H1 (cell line): ENCODE measurements around the gene EPB41L5. TPM values are rescaled to one million over a fixed set of nuclear protein-coding genes. Genes with fewer than 3 reads are reported as not detected.

Source experiments
- CTCF ChIA-PET: fragments of 300-600 bp; sonication (Branson Sonifier 250); formaldehyde crosslinking; loops from one replicate; lab custom pipeline; 2021; ENCODE audit not compliant: partially characterized antibody; lab: Charles Lee
- POLR2A ChIA-PET: fragments of 300-600 bp; sonication (Branson Sonifier 250); formaldehyde crosslinking; loops from one replicate; lab custom pipeline; 2021; ENCODE audit warnings: inconsistent platforms; ENCODE audit not compliant: partially characterized antibody; lab: Charles Lee
- DNase-seq, 2 experiments: peaks; one replicate each; pipeline versions ENCODE4 v3.0.0 to v3.0.0-alpha.2; 2010 to 2022; ENCODE audit warnings: low spot score in 2 of 2, low read depth in 1 of 2, mixed read lengths in 1 of 2
- FAIRE-seq: peaks from 2 replicates; lab custom pipeline; 2011; peaks lifted over from hg19 to GRCh38; lab: Jason Lieb, UNC
- H2AFZ ChIP-seq: 2 replicates; pipeline ENCODE4 v1.8.1; 2012; ENCODE audit warnings: low read length, inconsistent platforms
- H2AK5ac ChIP-seq: 2 replicates; pipeline ENCODE4 v1.6.1; 2013; ENCODE audit warnings: low read depth, low read length
- H2BK120ac ChIP-seq: replicated peaks from 2 replicates; pipeline ENCODE3; 2013; ENCODE audit warnings: low read depth, low read length, inconsistent platforms
- H2BK12ac ChIP-seq: 2 replicates; pipeline ENCODE4 v1.6.1; 2013; ENCODE audit warnings: low read depth, low read length
- H2BK15ac ChIP-seq: 2 replicates; pipeline ENCODE4 v1.6.1; 2013; ENCODE audit warnings: low read length
- H2BK20ac ChIP-seq: 2 replicates; pipeline ENCODE4 v1.6.1; 2013; ENCODE audit warnings: low read length
- H2BK5ac ChIP-seq: 2 replicates; pipeline ENCODE4 v1.6.1; 2013; ENCODE audit warnings: low read depth, low read length
- H3K14ac ChIP-seq: 2 replicates; pipeline ENCODE4 v1.6.1; 2013; ENCODE audit warnings: inconsistent platforms; ENCODE audit not compliant: insufficient read length
- H3K18ac ChIP-seq: 2 replicates; pipeline ENCODE4 v1.6.1; 2013; ENCODE audit warnings: low read length; ENCODE audit errors: extremely low read depth
- H3K23ac ChIP-seq: 2 replicates; pipeline ENCODE4 v1.6.1; 2013; ENCODE audit warnings: inconsistent platforms; ENCODE audit not compliant: insufficient read length
- H3K23me2 ChIP-seq: 2 replicates; pipeline ENCODE4 v1.6.1; 2013; ENCODE audit warnings: low read depth, low read length
- H3K27ac ChIP-seq: 2 replicates; pipeline ENCODE4 v1.6.1; 2011; ENCODE audit warnings: low read depth, low read length, inconsistent platforms
- H3K27me3 ChIP-seq, 4 experiments: replicated peaks in 1 of 4; 1 replicate in 1 of 4; 2 replicates in 3 of 4; pipeline versions ENCODE4 v1.6.1 to v1.8.1; 2011 to 2013; ENCODE audit warnings: low read length in 3 of 4, mild to moderate bottlenecking in 3 of 4, inconsistent platforms in 2 of 4, mixed read lengths in 2 of 4, moderate library complexity in 1 of 4; ENCODE audit not compliant: control insufficient read depth in 3 of 4, insufficient read depth in 3 of 4; ENCODE audit errors: extremely low read depth in 1 of 4
- H3K36me3 ChIP-seq, 4 experiments: 2 replicates each; pipeline versions ENCODE4 v1.6.1 to v1.8.1; 2011 to 2013; ENCODE audit warnings: mild to moderate bottlenecking in 4 of 4, low read length in 3 of 4, moderate library complexity in 2 of 4, control low read depth in 1 of 4, inconsistent platforms in 1 of 4; ENCODE audit not compliant: insufficient read depth in 4 of 4, control insufficient read depth in 2 of 4
- H3K4ac ChIP-seq: replicated peaks from 2 replicates; pipeline ENCODE3; 2013; ENCODE audit warnings: low read length, low read depth, mixed read lengths, inconsistent platforms; ENCODE audit not compliant: insufficient read length
- H3K4me1 ChIP-seq, 4 experiments: replicated peaks in 1 of 4; 1 replicate in 1 of 4; 2 replicates in 3 of 4; pipeline versions ENCODE4 v1.6.1 to v1.8.1; 2011 to 2013; ENCODE audit warnings: low read length in 3 of 4, inconsistent platforms in 2 of 4, mixed read lengths in 1 of 4; ENCODE audit not compliant: insufficient read depth in 4 of 4, control insufficient read depth in 3 of 4
- H3K4me2 ChIP-seq, 2 experiments: 2 replicates each; pipeline versions ENCODE4 v1.6.1 to v1.8.1; 2011 to 2013; ENCODE audit warnings: low read depth in 2 of 2, low read length in 2 of 2, control low read depth in 1 of 2, inconsistent platforms in 1 of 2, mild to moderate bottlenecking in 1 of 2; ENCODE audit not compliant: insufficient read depth in 1 of 2
- H3K4me3 ChIP-seq, 4 experiments: fragments of 200-600, 300-600 bp in 1 of 4; sonication (generic), shearing (Covaris generic), sonication (Bioruptor Twin) in 1 of 4; 2 replicates each; pipeline versions ENCODE4 v1.5.1 to v1.8.1; 2011 to 2016; ENCODE audit warnings: low read length in 4 of 4, low read depth in 3 of 4, control low read depth in 2 of 4, inconsistent platforms in 2 of 4, mild to moderate bottlenecking in 2 of 4, mixed read lengths in 1 of 4, moderate library complexity in 1 of 4; ENCODE audit not compliant: insufficient read depth in 2 of 4; ENCODE audit errors: extremely low read depth in 1 of 4
- H3K56ac ChIP-seq: replicated peaks from 2 replicates; pipeline ENCODE3; 2013; ENCODE audit warnings: low read depth, mild to moderate bottlenecking, mixed read lengths, low read length, inconsistent platforms; ENCODE audit not compliant: insufficient read length
- H3K79me1 ChIP-seq: 2 replicates; pipeline ENCODE4 v1.6.1; 2013; ENCODE audit warnings: low read depth, low read length, control low read depth
- H3K79me2 ChIP-seq, 2 experiments: 2 replicates each; pipeline versions ENCODE4 v1.6.1 to v1.8.1; 2012 to 2013; ENCODE audit warnings: low read length in 2 of 2, mild to moderate bottlenecking in 2 of 2, inconsistent platforms in 1 of 2; ENCODE audit not compliant: insufficient read depth in 2 of 2, control insufficient read depth in 1 of 2
- H3K9ac ChIP-seq, 4 experiments: replicated peaks in 1 of 4; 1 replicate in 1 of 4; 2 replicates in 3 of 4; pipeline versions ENCODE4 v1.6.1 to v1.8.1; 2011 to 2013; ENCODE audit warnings: low read depth in 3 of 4, low read length in 3 of 4, control low read depth in 2 of 4, mild to moderate bottlenecking in 2 of 4, moderate library complexity in 2 of 4, inconsistent platforms in 1 of 4; ENCODE audit errors: extremely low read depth in 1 of 4
- H3K9me3 ChIP-seq, 2 experiments: 2 replicates each; pipeline versions ENCODE4 v1.6.1 to v1.8.1; 2012 to 2013; ENCODE audit warnings: mild to moderate bottlenecking in 2 of 2, moderate library complexity in 2 of 2, control low read depth in 1 of 2, inconsistent platforms in 1 of 2, low read depth in 1 of 2, low read length in 1 of 2, mixed read lengths in 1 of 2; ENCODE audit not compliant: insufficient read depth in 2 of 2
- H4K20me1 ChIP-seq, 2 experiments: replicated peaks in 1 of 2; 2 replicates each; pipeline versions ENCODE3 to v1.8.1; 2011 to 2013; ENCODE audit warnings: inconsistent platforms in 2 of 2, low read length in 2 of 2, mild to moderate bottlenecking in 1 of 2; ENCODE audit not compliant: insufficient read depth in 2 of 2, control insufficient read depth in 1 of 2
- H4K5ac ChIP-seq: 2 replicates; pipeline ENCODE4 v1.6.1; 2013; ENCODE audit warnings: low read length, low read depth, mixed read lengths, inconsistent platforms; ENCODE audit not compliant: insufficient read length
- H4K8ac ChIP-seq: 2 replicates; pipeline ENCODE4 v1.8.0; 2013; ENCODE audit warnings: mild to moderate bottlenecking, moderate library complexity, low read length, inconsistent platforms; ENCODE audit not compliant: insufficient read depth; ENCODE audit errors: extremely low read depth
- H4K91ac ChIP-seq: replicated peaks from 2 replicates; pipeline ENCODE3; 2013; ENCODE audit warnings: low read length, mixed read lengths, inconsistent platforms; ENCODE audit not compliant: insufficient read length
- ASH2L ChIP-seq: fragments of 200-600, 300-600 bp; sonication (generic); IDR thresholded peaks from one replicate; pipeline ENCODE4 v1.7.1; 2017; ENCODE audit warnings: low read length
- BACH1 ChIP-seq: IDR thresholded peaks from 2 replicates; pipeline ENCODE4 v1.6.1; 2012; ENCODE audit warnings: low read length, improper control_type of control experiment
- KDM4A ChIP-seq: IDR thresholded peaks from one replicate; pipeline ENCODE4 v1.7.1; 2012; ENCODE audit warnings: low read depth, mild to moderate bottlenecking, moderate library complexity, low read length, inconsistent platforms; ENCODE audit not compliant: severe bottlenecking
- MAFK ChIP-seq: IDR thresholded peaks from 2 replicates; pipeline ENCODE4 v1.6.1; 2012; ENCODE audit warnings: low read depth, mild to moderate bottlenecking, improper control_type of control experiment, low read length
- POLR2AphosphoS5 ChIP-seq: IDR thresholded peaks from 2 replicates; pipeline ENCODE4 v1.6.1; 2011; ENCODE audit warnings: low read depth, low read length
- RNF2 ChIP-seq: fragments of 200-900, 300-1000 bp; sonication (generic); IDR thresholded peaks from 2 replicates; pipeline ENCODE4 v1.7.1; 2016; ENCODE audit warnings: borderline replicate concordance, low read depth, mild to moderate bottlenecking, antibody characterized with exemption, low read length; ENCODE audit not compliant: poor library complexity, severe bottlenecking; ENCODE audit errors: missing control alignments
- SIRT6 ChIP-seq: IDR thresholded peaks from one replicate; pipeline ENCODE4 v1.7.1; 2012; ENCODE audit warnings: low read length, inconsistent platforms
- SIX5 ChIP-seq: IDR thresholded peaks from 2 replicates; pipeline ENCODE4 v1.6.1; 2011; ENCODE audit warnings: mild to moderate bottlenecking, low read depth, low read length
- SP2 ChIP-seq: IDR thresholded peaks from 2 replicates; pipeline ENCODE4 v1.6.1; 2012; ENCODE audit warnings: mild to moderate bottlenecking, low read length, inconsistent platforms
- SRF ChIP-seq: IDR thresholded peaks from 2 replicates; pipeline ENCODE4 v1.6.1; 2011; ENCODE audit warnings: mild to moderate bottlenecking, low read depth, low read length, moderate library complexity
- TAF7 ChIP-seq: optimal IDR thresholded peaks from 2 replicates; pipeline ENCODE3; 2011; ENCODE audit warnings: low read depth, mild to moderate bottlenecking, inconsistent platforms, low read length, moderate library complexity, borderline replicate concordance
- YY1 ChIP-seq: IDR thresholded peaks from 2 replicates; pipeline ENCODE4 v1.6.1; 2011; ENCODE audit warnings: low read depth, mild to moderate bottlenecking, low read length
- ZNF274 ChIP-seq: IDR thresholded peaks from 2 replicates; pipeline ENCODE4 v1.7.0; 2012; ENCODE audit warnings: low read length, borderline replicate concordance; ENCODE audit errors: extremely low read depth
- WGBS, 2 experiments: shearing (Covaris generic) in 1 of 2; methylation state at CpG; one replicate each; pipeline versions ENCODE4 v1.1.6 to v1.1.7; 2013 to 2015; ENCODE audit warnings: low lambda C conversion rate in 2 of 2, mixed read lengths in 2 of 2, inconsistent platforms in 1 of 2, low coverage in 1 of 2, missing lambda C conversion rate in 1 of 2; ENCODE audit not compliant: insufficient replicate concordance in 2 of 2, insufficient coverage in 1 of 2, insufficient read length in 1 of 2; ENCODE audit errors: extremely low coverage in 1 of 2, missing lambda C conversion rate in 1 of 2; 5-methylcytosine and 5-hydroxymethylcytosine counted together
- polyA plus RNA-seq, 7 experiments: library from polyadenylated mRNA; depleted of rRNA in 3 of 7; stranded (reverse) in 5 of 7; unstranded in 2 of 7; fragments of >200 nt in 5 of 7; fragments of 200-250 nt in 2 of 7; gene quantifications; 1 replicate in 5 of 7; 2 replicates in 1 of 7; 4 replicates in 1 of 7; pipeline versions ENCODE4 v1.2.1 to v1.2.3, GENCODE V29; 2011 to 2013; ENCODE audit warnings: missing spikeins in 2 of 7, mixed read lengths in 2 of 7
- total RNA-seq: library from RNA; stranded (reverse); fragmentation: NEBNext Ultra II Directional; extraction: Animal tissue kit (Norgen Biotek cat#: 25700); gene quantifications from 2 replicates; pipeline ENCODE4 v1.2.1, GENCODE V29; 2021

EPB41L5 gene
- total and polyA plus RNA-seq, 2 of the 8 experiments (the other 6 are each of a cell fraction or from before 2014, with no cell fraction given): 13.5 to 32.3 TPM

- H3K56ac ChIP-seq: no peak overlapping the region
- no peak overlapping the region for H3K4me3 ChIP-seq
- no peak for FAIRE-seq
- WGBS, 2 experiments: 90% methylated on average over 1 of the region's 1 CpG; no CpG with 5 or more reads in 1 of the 2 experiments
- TF ChIP-seq SIRT6 (no peak), SP2 (no peak), POLR2AphosphoS5 (no peak), YY1 (no peak), BACH1 (no peak), KDM4A (no peak), SRF (no peak), TAF7 (no peak), ZNF274 (no peak), MAFK (no peak), ASH2L (no peak), RNF2 (no peak), SIX5 (no peak)
- no peak overlapping the region for H3K9ac ChIP-seq
- H2AK5ac ChIP-seq: no peak overlapping the region
- CTCF ChIA-PET: no interaction called here
- no peaks in the 10 kb centered on the region for H3K23me2 ChIP-seq
- no peak overlapping the region for H3K27ac ChIP-seq
- H3K14ac ChIP-seq: no peak overlapping the region
- H3K79me1 ChIP-seq: no peaks in the 10 kb centered on the region
- POLR2A ChIA-PET: interaction anchor here (0.6 kb wide), 1 partner anchor 89 kb away, joined by 3 read pairs; no protein-coding TSS in a partner anchor
- no peak overlapping the region for H4K8ac ChIP-seq
- no peak overlapping the region for H2BK15ac ChIP-seq
- H2BK12ac ChIP-seq: no peak overlapping the region
- no peak overlapping the region for H2BK5ac ChIP-seq
- no peak overlapping the region for H3K18ac ChIP-seq
- DNase-seq: no peak
- no peak overlapping the region for H4K91ac ChIP-seq
- H2BK20ac ChIP-seq: no peak overlapping the region
- no peak overlapping the region for H2BK120ac ChIP-seq
- H3K23ac ChIP-seq: no peak overlapping the region
- no peaks in the 10 kb centered on the region for H3K36me3 ChIP-seq
- H3K79me2 ChIP-seq: peaks cover 0 to 4% of the 10 kb centered on the region in 2 experiments; a peak in 1 of 4 replicates
- H4K5ac ChIP-seq: no peak overlapping the region
- H3K4me1 ChIP-seq: peaks cover 0 to 4% (median 0%) of the 10 kb centered on the region in 4 experiments; a peak in 1 of 7 replicates
- H3K9me3 ChIP-seq: no peaks in the 10 kb centered on the region
- H3K4ac ChIP-seq: no peak overlapping the region
- no peaks in the 10 kb centered on the region for H3K27me3 ChIP-seq
- H2AFZ ChIP-seq: no peak overlapping the region
- no peak overlapping the region for H3K4me2 ChIP-seq
- peaks cover 0 to 2% of the 10 kb centered on the region in 2 experiments for H4K20me1 ChIP-seq
These were observed 51.8 kb downstream of the EPB41L5 start for GRCh38 chr2:120064664-120065063.
